G401 (cell line): ENCODE data around the gene MUC5B. TPM values are rescaled to one million over a fixed set of nuclear protein-coding genes. Genes with fewer than 3 reads are reported as not detected.
"Not testable (repeated sequence)": the region's sequence is repeated elsewhere in the genome, so short reads cannot be mapped to it uniquely, and the experiment has no call there.

ENCODE experiments used
- DNase-seq: peaks from one replicate; pipeline ENCODE4 v3.0.0-alpha.2; 2015; ENCODE audit warnings: low spot score
- in situ Hi-C: cut with HindIII; loops from 2 replicates; pipeline ENCODE4 v1.10.0; 2016; ENCODE audit warnings: low sequenced_read_pairs, mixed read lengths
- total RNA-seq: library from RNA; depleted of rRNA; stranded (reverse); fragments of >200 nt; shearing (Covaris generic); gene quantifications from 2 replicates; pipeline ENCODE4 v1.2.3, GENCODE V29; 2014; rRNA removed

The MUC5B gene, protein sequence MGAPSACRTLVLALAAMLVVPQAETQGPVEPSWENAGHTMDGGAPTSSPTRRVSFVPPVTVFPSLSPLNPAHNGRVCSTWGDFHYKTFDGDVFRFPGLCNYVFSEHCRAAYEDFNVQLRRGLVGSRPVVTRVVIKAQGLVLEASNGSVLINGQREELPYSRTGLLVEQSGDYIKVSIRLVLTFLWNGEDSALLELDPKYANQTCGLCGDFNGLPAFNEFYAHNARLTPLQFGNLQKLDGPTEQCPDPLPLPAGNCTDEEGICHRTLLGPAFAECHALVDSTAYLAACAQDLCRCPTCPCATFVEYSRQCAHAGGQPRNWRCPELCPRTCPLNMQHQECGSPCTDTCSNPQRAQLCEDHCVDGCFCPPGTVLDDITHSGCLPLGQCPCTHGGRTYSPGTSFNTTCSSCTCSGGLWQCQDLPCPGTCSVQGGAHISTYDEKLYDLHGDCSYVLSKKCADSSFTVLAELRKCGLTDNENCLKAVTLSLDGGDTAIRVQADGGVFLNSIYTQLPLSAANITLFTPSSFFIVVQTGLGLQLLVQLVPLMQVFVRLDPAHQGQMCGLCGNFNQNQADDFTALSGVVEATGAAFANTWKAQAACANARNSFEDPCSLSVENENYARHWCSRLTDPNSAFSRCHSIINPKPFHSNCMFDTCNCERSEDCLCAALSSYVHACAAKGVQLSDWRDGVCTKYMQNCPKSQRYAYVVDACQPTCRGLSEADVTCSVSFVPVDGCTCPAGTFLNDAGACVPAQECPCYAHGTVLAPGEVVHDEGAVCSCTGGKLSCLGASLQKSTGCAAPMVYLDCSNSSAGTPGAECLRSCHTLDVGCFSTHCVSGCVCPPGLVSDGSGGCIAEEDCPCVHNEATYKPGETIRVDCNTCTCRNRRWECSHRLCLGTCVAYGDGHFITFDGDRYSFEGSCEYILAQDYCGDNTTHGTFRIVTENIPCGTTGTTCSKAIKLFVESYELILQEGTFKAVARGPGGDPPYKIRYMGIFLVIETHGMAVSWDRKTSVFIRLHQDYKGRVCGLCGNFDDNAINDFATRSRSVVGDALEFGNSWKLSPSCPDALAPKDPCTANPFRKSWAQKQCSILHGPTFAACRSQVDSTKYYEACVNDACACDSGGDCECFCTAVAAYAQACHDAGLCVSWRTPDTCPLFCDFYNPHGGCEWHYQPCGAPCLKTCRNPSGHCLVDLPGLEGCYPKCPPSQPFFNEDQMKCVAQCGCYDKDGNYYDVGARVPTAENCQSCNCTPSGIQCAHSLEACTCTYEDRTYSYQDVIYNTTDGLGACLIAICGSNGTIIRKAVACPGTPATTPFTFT (N-terminal part only)
- not detected in 2 replicates for total RNA-seq

DNA sequence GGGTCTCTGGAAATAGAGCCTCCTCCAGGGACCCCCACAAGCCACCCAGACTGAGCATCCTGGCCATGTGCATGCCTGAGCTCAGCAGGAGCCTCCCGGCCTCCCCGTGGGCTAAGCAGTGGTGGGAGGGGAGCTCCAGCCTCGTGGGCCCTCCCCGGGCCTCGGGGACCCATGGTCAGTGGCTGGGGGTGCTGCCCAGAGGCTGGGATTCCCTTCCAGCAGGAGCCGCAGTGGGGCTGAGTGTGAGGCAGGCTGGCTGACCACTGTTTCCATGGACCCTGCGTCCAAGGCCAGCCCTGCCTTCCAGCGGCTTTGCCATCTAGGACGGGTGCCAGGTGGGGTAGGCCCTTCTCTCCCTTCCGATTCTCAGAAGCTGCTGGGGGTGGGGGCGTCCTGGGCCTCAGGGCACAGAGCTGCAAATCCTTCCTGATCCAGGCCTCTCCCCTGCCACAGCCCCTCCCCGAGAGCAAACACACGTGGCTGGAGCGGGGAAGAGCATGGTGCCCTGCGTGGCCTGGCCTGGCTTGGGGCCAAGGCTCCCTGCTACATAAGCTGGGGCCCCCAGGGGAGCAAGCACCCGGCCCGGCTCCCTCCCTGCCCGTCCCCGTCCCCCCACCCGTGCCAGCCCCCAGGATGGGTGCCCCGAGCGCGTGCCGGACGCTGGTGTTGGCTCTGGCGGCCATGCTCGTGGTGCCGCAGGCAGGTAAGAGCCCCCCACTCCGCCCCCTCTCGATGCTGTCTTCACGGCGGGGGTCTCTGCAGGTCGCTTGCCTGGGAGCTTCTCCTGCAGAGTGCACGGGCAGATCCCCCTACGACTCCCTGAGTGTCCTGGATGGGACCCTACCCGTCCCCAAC, at the start of gene MUC5B:
Gene MUC5B (plus strand): TSS at position 576 of the 855 bp plus-strand sequence. CDS start 58 bp downstream, at position 634.
- in situ Hi-C loops = no loop called here
- DNase-seq = no peak

DNA sequence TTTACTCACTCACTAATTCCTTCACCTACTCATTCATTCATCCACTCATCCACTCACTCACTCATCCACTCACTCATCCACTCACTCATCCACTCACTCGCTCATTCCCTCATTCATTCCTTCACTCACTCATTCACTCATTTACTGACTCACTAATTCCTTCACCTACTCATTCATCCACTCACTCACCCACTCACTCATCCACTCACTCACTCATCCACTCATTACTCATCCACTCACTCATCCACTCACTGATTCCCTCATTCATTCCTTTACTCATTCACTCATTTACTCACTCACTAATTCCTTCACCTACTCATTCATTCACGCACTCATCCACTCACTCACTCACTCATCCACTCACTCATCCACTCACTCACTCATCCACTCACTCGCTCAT, 49.5 kb upstream of the MUC5B start:
- in situ Hi-C loops, DNase-seq: not testable (repeated sequence)

DNA sequence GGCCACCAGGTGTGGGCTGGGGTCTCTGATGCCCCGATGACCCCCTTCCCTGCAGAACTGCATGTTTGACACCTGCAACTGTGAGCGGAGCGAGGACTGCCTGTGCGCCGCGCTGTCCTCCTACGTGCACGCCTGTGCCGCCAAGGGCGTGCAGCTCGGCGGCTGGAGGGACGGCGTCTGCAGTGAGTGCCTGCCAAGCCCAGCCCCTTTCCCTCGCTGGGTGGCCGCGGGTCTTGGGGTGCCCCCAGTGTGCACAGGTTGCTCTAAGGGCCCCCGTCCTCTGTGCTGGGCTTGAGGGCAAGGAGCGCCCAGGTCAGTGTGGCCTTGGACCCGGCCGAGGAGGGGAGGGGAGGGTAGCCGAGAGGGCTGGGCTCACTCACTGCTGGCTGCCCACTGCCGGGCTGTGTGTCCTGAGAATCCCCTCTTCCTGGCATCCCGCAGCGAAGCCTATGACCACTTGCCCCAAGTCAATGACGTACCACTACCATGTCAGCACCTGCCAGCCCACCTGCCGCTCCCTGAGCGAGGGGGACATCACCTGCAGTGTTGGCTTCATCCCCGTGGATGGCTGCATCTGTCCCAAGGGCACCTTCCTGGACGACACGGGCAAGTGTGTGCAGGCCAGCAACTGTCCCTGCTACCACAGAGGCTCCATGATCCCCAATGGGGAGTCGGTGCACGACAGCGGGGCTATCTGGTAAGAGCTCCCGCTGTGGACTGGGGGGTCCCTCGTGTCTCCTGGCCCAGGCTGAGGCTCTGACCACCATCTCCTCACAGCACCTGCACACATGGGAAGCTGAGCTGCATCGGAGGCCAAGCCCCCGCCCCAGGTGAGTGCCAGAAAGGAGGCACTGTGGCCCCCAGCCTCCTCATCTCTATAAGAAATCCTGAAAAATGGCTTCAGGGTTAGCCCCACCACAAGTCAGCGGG, 48.2 kb upstream of the MUC5B start:
- no peak for DNase-seq
- in situ Hi-C loops = no loop called here

DNA sequence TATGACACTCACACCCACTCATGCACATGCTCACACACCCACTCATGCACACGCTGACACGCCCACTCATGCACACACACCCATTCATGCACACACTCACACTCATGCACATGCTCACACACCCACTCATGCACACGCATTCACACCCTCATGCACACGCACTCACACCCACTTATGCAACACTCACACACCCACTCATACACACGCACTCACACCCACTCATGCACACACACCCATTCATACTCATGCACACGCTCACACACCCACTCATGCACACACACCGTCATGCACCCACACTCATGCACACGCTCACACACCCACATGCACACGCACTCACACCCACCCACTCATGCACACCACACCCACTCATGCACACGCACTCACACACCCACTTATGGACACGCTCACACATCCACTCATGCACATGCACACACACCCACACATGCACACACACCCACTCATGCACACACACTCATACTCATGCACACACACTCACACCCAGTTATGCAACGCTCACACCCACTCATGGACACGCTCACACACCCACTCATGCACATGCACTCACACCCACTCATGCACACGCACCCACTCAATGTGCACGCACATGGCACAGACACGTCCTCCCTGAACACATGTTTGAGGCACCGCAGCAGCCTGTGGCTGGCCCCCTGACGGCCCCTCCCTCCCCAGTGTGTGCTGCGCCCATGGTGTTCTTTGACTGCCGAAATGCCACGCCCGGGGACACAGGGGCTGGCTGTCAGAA, 47.2 kb upstream of the MUC5B start:
- no peak for DNase-seq
- in situ Hi-C loops = no loop called here

DNA sequence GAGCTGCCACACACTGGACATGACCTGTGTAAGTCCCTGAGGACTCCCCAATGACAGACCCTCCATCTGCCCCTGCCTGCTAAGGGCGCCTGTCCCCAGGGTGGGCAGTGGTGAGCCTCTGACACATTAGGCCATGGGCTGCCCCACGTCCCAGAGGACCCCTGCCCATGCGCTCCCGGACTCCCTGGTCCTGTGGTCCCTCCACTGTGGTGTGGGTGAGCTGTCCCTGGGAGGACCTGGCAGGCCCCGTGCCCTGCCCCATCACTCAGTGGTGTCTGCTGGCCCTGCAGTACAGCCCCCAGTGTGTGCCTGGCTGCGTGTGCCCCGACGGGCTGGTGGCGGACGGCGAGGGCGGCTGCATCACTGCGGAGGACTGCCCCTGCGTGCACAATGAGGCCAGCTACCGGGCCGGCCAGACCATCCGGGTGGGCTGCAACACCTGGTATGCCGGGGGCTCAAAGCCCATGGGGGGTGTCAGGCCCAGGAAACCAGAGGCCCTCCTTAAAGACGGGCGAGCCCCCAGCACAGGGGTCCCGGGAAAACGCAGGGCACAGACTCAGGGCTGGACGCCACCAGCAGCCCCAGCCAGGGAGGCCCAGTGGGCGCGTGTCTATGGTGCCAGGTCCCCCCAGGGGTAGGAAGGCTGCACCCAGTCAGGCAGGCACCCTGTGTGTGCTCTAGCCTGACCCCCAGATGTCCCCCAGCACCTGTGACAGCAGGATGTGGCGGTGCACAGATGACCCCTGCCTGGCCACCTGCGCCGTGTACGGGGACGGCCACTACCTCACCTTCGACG, 46.4 kb upstream of the MUC5B start:
- in situ Hi-C loops = no loop called here

DNA sequence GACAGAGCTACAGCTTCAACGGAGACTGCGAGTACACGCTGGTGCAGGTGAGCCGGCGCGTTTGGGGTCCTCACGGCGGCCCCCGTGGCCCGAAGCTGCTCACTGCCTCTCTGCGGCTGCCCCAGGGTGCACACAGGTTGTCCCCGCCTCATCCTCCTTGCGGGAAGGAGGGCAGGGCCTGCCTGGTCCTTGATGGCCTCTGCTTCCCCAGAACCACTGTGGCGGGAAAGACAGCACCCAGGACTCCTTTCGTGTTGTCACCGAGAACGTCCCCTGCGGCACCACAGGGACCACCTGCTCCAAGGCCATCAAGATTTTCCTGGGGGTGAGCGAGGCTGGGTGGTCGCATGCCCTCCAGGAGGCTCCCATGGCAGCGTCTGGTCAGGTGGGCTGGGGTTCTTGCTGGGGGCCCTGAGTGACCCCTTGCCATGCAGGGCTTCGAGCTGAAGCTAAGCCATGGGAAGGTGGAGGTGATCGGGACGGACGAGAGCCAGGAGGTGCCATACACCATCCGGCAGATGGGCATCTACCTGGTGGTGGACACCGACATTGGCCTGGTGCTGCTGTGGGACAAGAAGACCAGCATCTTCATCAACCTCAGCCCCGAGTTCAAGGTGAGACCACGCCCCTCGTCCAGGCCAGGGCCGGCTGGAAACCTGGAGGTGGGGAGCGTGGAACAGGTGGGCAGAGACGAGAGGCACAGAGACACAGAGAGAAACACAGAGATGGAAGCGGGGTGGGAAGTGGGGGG, 45.7 kb upstream of the MUC5B start:
- DNase-seq = no peak
- in situ Hi-C loops = no loop called here

More for the DNA sequence above, 46.4 kb upstream of the MUC5B start:
- no peak for DNase-seq

DNA sequence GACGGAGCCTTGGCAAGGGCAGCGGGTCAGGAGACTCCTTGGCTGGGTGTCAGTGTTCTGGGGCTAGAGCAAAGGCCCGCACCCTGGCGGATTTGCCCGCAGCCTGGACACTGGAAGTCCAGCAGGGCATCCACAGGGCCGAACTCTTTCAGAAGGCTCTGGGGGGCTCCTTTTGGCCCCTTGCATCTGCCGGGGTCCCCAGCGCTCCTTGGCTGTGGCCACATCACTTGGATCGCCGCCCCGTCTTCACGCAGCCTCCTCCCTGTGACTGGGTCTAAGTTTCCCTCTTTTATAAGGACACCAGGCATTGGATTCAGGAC, 45.1 kb upstream of the MUC5B start:
- no peak for DNase-seq
- in situ Hi-C loops = no loop called here

DNA sequence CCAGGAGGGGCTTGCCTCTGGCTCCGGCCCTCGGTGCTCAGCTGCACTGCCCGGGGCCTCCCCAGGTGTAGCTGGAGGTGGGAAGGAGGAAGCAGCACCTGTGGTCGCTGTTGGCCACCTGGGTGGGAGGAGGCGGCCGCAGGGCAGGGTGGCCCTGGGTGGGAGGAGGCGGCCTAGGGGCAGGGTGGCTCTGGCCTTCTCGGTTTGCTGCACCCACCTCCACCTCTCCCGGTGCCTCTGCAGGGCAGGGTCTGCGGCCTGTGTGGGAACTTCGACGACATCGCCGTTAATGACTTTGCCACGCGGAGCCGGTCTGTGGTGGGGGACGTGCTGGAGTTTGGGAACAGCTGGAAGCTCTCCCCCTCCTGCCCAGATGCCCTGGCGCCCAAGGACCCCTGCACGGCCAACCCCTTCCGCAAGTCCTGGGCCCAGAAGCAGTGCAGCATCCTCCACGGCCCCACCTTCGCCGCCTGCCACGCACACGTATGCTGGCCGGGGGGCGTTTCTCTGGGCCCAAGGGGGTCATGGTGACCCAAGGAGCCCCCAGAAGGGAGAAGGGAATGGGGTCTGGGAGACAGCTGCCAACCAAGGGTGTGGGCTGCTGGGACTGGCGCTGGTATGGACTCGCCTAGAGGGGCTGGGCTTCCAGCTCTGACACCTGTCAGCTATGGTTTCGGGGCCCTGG, 44.5 kb upstream of the MUC5B start:
- in situ Hi-C loops = no loop called here
- DNase-seq = no peak

DNA sequence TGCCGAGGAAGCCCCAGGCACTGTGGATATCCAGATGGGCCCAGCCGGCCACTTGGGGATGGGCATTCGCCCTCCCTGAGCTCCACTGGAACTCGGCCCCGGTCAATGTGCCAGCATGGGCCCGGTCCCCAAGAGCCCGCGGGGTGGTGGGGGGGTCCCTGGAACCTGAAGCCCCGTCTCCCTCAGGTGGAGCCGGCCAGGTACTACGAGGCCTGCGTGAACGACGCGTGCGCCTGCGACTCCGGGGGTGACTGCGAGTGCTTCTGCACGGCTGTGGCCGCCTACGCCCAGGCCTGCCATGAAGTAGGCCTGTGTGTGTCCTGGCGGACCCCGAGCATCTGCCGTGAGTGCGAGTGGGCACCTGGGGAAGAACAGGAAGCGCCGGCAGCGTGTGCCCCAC, 44.0 kb upstream of the MUC5B start:
- in situ Hi-C loops = no loop called here
- DNase-seq = no peak

DNA sequence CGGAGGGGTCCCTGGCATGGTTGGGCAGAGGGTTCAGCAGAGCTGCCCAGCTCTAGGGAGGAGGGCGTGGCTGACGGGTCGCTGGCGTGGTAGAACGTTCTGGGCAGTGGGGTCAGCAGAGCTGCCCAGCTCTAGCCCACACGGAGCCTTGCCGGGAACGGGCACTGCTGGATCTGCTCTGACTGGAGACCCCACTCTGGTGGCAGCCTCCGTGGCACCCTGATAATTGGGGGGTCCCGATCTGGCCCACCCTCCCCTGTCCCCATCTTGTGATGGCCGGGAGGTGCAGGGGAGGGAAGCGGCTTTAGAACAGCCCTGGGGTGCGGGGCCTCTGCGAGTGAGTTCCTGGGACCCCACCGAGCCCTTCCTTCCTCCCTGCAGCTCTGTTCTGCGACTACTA, 43.2 kb upstream of the MUC5B start:
- DNase-seq = no peak
- in situ Hi-C loops = no loop called here

DNA sequence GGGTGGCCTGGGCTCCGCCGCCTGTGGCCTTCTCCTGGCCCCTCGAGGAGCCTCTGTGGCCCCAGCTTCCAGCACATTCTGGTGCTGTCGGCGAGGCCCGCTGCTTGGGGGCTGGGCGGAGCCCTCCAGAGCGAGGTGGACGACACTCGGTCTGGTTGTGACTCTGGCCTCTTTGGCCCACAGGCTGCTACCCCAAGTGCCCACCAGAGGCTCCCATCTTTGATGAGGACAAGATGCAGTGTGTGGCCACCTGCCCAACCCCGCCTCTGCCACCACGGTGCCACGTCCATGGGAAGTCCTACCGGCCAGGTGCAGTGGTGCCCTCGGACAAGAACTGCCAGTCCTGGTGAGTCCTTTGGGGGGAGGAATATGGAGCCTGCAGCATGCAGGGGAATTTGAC, 42.7 kb upstream of the MUC5B start:
- DNase-seq = no peak
- in situ Hi-C loops = no loop called here

DNA sequence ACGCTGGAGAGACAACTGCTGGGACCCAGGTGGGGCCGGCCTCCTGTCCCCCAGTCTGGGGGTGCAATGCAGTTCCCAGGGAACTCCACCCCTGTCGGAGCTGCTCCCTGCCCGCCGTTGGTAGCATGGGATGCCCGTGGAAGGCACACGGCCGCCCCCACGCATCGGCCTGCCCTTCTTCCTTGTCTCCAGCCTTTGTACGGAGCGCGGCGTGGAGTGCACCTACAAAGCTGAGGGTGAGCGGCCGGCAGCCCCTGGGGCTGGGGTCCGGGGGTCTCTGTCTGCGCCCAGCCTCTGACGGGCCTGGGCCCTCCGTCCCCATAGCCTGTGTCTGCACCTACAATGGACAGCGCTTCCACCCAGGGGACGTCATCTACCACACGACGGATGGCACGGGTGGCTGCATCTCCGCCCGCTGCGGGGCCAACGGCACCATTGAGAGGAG, 41.9 kb upstream of the MUC5B start:
- in situ Hi-C loops = no loop called here

DNA sequence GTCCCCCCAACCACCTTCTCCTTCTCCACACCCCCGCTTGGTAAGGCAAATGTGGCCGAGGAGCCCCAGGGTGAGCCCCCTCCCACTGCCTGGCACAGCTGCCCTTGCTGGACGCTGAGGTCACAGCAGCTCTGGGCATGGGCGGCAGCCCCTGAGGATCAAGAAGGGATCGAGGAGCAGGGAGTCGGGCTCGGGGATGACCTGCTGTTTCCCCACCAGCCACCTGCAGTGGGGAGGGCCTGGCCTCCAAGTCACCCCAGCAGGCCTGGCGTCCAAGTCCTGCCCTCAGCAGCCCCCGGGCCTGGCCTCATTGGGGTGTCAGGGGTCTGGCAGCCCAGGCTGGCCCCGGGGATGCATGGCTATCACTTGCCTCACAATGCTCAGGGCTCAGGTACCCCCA, 41.4 kb upstream of the MUC5B start:
- in situ Hi-C loops = no loop called here

More for the DNA sequence above, 41.9 kb upstream of the MUC5B start:
- no peak for DNase-seq

DNA sequence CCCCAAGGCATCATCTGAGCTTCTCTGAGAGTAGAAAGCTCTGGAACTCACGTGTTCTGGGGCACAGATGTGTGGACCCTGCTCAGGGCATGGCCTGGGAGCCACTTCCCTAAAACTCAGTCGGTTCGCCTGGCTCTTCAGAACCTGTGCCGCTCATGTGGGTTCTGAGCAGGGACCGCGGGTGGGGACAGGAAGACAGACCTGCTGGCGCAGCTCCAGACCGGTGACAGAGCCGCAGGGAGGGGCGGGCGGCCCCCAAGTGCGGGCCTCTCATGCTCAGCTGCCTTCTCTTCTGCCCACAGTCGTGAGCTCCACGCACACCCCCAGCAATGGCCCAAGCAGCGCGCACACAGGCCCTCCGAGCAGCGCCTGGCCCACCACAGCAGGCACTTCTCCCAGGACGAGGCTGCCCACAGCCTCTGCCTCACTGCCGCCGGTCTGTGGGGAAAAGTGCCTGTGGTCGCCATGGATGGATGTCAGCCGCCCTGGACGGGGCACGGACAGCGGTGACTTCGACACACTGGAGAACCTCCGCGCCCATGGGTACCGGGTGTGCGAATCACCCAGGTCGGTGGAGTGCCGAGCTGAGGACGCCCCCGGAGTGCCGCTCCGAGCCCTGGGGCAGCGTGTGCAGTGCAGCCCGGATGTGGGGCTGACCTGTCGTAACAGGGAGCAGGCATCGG, 40.9 kb upstream of the MUC5B start:
- in situ Hi-C loops = no loop called here
- no peak for DNase-seq

More for the DNA sequence above, 41.4 kb upstream of the MUC5B start:
- no peak for DNase-seq
